Measurements from ENCODE around the gene BICC1. TPM values are rescaled to one million over a fixed set of nuclear protein-coding genes. Genes with fewer than 3 reads are reported as not detected.
A peak's percentile ranks its signal among the peaks of the same experiment; 100 is the strongest.

Gene BICC1
- total RNA-seq, 3 donors from 2014 or later = not detected

DNA sequence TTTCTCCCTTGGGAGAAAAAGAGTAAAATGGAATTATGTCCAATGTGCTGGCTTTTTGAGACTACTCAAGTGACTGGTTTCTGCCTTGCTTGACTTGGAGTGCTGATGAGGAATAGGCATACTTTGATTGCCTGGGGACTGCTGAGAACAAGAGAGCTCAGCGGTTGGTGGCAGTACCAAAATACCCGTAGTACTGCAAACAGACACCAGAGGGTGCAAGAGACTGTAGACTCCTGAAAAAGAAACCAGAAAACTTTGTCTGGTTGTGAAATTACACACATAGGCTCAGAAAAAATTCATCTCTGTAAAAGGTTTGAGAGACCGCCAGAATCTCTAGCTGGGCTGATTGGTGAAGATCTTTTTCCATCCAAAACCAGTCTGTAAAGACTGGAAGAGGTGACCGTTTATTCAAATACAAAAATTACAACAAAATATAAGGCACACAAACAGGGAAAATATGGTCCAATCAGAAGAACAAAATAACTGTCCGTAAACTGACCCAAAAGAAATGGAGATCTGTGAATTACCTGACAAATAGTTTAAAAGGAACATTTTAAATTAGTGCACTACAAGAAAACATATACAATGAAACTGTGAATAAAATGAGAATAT, 18.5 kb downstream of the BICC1 start:
- no peak for DNase-seq
- Mint-ChIP-seq H3K9me3 (peaks cover 15% of the 10 kb centered on the region), H3K36me3 (ENCODE audit: insufficient read depth) (no peaks in the 10 kb centered on the region), H3K4me3 (no peak overlapping the region), H3K4me1 (ENCODE audit: low read depth) (no peaks in the 10 kb centered on the region), H3K27me3 (ENCODE audit: low read depth) (peaks cover 7% of the 10 kb centered on the region)
- ATAC-seq = peak; percentile 58 to 63

DNA sequence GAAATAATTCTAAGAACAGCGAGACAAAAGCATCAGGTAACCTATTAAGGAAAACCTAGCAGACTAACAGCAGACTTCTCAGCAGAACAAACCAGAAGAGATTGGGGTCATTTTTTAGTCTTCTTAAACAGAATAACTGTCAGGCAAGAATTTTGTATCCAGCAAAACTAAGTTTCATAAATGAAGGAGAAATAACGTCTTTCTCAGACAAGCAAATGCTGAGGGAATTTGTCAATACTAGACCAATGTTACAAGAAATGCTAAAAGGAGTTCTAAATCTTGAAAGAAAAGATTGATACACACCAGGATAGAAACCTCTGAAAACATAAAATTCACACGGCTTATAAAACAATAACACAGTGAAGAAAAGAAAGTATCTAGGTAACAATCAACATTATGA, 22.6 kb downstream of the BICC1 start:
- Mint-ChIP-seq H3K36me3 (ENCODE audit: insufficient read depth) (no peaks in the 10 kb centered on the region), H3K27me3 (ENCODE audit: low read depth) (peaks cover 13% of the 10 kb centered on the region), H3K9me3 (peaks cover 18% of the 10 kb centered on the region), H3K4me3 (no peak overlapping the region), H3K4me1 (ENCODE audit: low read depth) (no peaks in the 10 kb centered on the region)
- ATAC-seq (no peak), DNase-seq (no peak)

DNA sequence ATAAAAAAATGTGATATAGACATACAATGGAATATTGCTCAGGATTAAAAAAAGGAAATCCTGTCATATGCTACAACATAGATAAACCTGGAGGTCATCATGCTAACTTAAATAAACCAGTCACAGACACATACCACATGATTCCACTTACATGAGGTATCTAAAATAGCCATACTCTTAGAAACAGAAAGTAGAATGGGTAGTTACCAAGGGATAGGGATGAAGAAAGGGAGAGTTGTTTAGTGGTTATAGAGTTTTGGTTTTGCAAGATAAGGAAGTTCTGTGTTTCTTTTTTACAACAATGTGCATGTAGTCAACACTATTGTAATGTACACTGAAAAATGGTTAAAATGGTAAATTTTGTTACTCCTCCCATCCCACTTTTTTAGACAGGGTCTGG, 30.5 kb downstream of the BICC1 start:
- no peak overlapping the region for H3K4me3 Mint-ChIP-seq
- H3K36me3 Mint-ChIP-seq (ENCODE audit: insufficient read depth) = no peaks in the 10 kb centered on the region
- DNase-seq (no peak), ATAC-seq (no peak)
- H3K9me3 Mint-ChIP-seq = no peaks in the 10 kb centered on the region
- H3K4me1 Mint-ChIP-seq (ENCODE audit: low read depth) = no peaks in the 10 kb centered on the region
- H3K27me3 Mint-ChIP-seq (ENCODE audit: low read depth) = peaks cover 1% of the 10 kb centered on the region

DNA sequence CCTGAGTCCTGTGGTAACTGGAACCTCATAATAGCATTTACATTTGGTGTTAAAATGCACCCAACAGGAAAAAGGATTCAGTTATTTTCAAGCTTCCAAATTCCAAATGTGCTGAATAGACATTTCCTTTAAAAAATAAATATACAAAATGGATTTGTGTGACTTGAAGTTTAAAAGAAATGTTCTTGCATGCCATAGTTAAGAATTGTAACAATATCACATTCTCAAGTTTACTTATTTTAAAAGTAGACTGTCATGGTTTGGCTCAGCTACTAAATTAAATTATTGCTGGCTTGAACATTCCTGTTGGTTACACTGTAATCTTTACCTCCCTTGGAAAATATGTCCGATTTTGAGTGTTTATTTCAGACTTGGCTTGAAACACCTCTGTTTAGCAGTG, 31.5 kb downstream of the BICC1 start:
- no peaks in the 10 kb centered on the region for H3K27me3 Mint-ChIP-seq (ENCODE audit: low read depth)
- ATAC-seq = no peak
- H3K9me3 Mint-ChIP-seq = no peaks in the 10 kb centered on the region
- H3K4me3 Mint-ChIP-seq = no peak overlapping the region
- H3K4me1 Mint-ChIP-seq (ENCODE audit: low read depth) = no peaks in the 10 kb centered on the region
- H3K36me3 Mint-ChIP-seq (ENCODE audit: insufficient read depth) = no peaks in the 10 kb centered on the region
- DNase-seq = no peak

DNA sequence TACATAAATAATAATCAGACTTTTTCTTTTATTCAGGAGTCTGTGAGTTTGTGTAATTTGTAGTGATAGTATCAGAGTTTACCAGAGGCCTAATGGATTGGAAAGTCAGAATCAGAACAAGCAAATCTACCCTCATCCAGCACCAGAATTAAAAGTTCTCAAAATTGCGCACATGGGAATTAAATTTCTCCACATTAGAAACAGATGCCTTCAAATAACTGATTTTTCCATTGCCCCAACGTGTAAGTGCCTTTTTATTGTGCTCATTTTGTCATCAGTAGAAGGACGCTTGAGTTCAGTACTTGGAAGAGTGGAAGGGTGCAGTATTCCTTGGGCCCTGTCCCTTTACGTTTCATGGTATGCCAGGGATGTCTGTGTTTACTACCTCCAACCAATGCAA, 32.8 kb downstream of the BICC1 start:
- ATAC-seq = no peak
- H3K27me3 Mint-ChIP-seq (ENCODE audit: low read depth) = no peaks in the 10 kb centered on the region
- H3K36me3 Mint-ChIP-seq (ENCODE audit: insufficient read depth) = no peaks in the 10 kb centered on the region
- no peak for DNase-seq
- H3K4me1 Mint-ChIP-seq (ENCODE audit: low read depth) = no peaks in the 10 kb centered on the region
- H3K9me3 Mint-ChIP-seq = no peaks in the 10 kb centered on the region
- H3K4me3 Mint-ChIP-seq = no peak overlapping the region

- H3K4me1 Mint-ChIP-seq (ENCODE audit: low read depth) = no peaks in the 10 kb centered on the region
- H3K9me3 Mint-ChIP-seq = no peaks in the 10 kb centered on the region
- H3K4me3 Mint-ChIP-seq = no peak overlapping the region
- no peaks in the 10 kb centered on the region for H3K27me3 Mint-ChIP-seq (ENCODE audit: low read depth)
- no peaks in the 10 kb centered on the region for H3K36me3 Mint-ChIP-seq (ENCODE audit: insufficient read depth)
- ATAC-seq (no peak), DNase-seq (no peak)
These were observed 33.5 kb downstream of the BICC1 start for GRCh38 chr10:58546137-58546536.

GRCh38 chr10:58546722-58547445, 34.2 kb downstream of the BICC1 start:
- ATAC-seq (no peak), DNase-seq (no peak)
- Mint-ChIP-seq H3K4me1 (ENCODE audit: low read depth) (no peaks in the 10 kb centered on the region), H3K27me3 (ENCODE audit: low read depth) (no peaks in the 10 kb centered on the region), H3K9me3 (no peaks in the 10 kb centered on the region), H3K4me3 (no peak overlapping the region), H3K36me3 (ENCODE audit: insufficient read depth) (no peaks in the 10 kb centered on the region)

GRCh38 chr10:58547963-58548362, 35.3 kb downstream of the BICC1 start:
- Mint-ChIP-seq H3K27me3 (ENCODE audit: low read depth) (no peaks in the 10 kb centered on the region), H3K4me1 (ENCODE audit: low read depth) (no peaks in the 10 kb centered on the region), H3K9me3 (no peaks in the 10 kb centered on the region), H3K4me3 (no peak overlapping the region), H3K36me3 (ENCODE audit: insufficient read depth) (no peaks in the 10 kb centered on the region)
- DNase-seq (no peak), ATAC-seq (no peak)

GRCh38 chr10:58554316-58554715, 41.6 kb downstream of the BICC1 start:
- no peaks in the 10 kb centered on the region for H3K4me1 Mint-ChIP-seq (ENCODE audit: low read depth)

GRCh38 chr10:58555170-58555929, 42.7 kb downstream of the BICC1 start:
- DNase-seq (no peak), ATAC-seq (no peak)
- Mint-ChIP-seq H3K27me3 (ENCODE audit: low read depth) (no peaks in the 10 kb centered on the region), H3K4me1 (ENCODE audit: low read depth) (no peaks in the 10 kb centered on the region), H3K9me3 (peaks cover 24% of the 10 kb centered on the region), H3K4me3 (no peak overlapping the region), H3K36me3 (ENCODE audit: insufficient read depth) (no peaks in the 10 kb centered on the region)

More at GRCh38 chr10:58554316-58554715, 41.6 kb downstream of the BICC1 start:
- no peak overlapping the region for H3K4me3 Mint-ChIP-seq
- no peak for DNase-seq
- peaks cover 14% of the 10 kb centered on the region for H3K9me3 Mint-ChIP-seq
- no peak for ATAC-seq
- H3K27me3 Mint-ChIP-seq (ENCODE audit: low read depth) = no peaks in the 10 kb centered on the region
- H3K36me3 Mint-ChIP-seq (ENCODE audit: insufficient read depth) = no peaks in the 10 kb centered on the region

DNA sequence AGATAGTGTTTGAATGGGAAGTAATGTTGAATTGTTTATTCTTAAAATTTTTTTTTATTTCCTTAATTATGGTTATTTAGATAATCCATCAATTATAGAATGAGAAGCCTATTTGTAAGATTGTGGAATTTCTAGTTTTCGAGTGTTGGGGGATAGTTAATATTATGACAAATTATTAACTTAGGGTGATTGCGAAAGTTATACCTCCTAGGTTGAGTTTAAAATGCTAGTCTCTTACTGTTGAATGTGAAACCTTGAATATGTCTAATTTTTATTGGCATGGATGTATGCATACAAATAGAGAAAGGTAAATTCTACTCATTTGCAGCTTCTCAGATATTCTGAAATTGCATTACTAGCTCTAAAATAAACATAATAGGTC, 43.2 kb downstream of the BICC1 start:
- H3K4me1 Mint-ChIP-seq (ENCODE audit: low read depth) = no peaks in the 10 kb centered on the region
- H3K4me3 Mint-ChIP-seq = no peak overlapping the region
- no peaks in the 10 kb centered on the region for H3K36me3 Mint-ChIP-seq (ENCODE audit: insufficient read depth)
- peaks cover 30% of the 10 kb centered on the region for H3K9me3 Mint-ChIP-seq
- DNase-seq (no peak), ATAC-seq (no peak)
- H3K27me3 Mint-ChIP-seq (ENCODE audit: low read depth) = no peaks in the 10 kb centered on the region

GRCh38 chr10:58556516-58557165, 44.0 kb downstream of the BICC1 start:
- DNase-seq (no peak), ATAC-seq (no peak)
- Mint-ChIP-seq H3K4me1 (ENCODE audit: low read depth) (no peaks in the 10 kb centered on the region), H3K9me3 (peaks cover 35% of the 10 kb centered on the region), H3K36me3 (ENCODE audit: insufficient read depth) (no peaks in the 10 kb centered on the region), H3K4me3 (no peak overlapping the region), H3K27me3 (ENCODE audit: low read depth) (no peaks in the 10 kb centered on the region)

DNA sequence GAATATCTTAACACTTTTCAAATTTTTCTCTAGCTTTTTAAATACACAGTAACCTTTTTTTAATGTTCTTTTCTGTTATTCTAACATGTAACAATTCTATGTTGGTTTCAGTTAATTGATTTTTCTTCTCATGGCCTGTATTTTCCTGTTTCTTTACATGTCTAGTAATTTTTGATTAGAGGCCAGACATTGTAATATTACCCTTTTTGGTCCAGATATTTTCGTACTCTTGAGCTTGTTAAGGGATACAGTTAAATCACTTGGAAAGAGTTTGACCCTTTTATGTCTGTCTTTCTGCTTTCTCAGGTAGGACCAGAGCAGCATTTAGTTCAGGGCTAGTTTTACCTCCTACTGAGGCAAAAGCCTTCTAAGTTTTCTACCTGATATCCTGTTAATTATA, 45.0 kb downstream of the BICC1 start:
- ATAC-seq = no peak
- Mint-ChIP-seq H3K9me3 (peaks cover 46% of the 10 kb centered on the region), H3K4me3 (no peak overlapping the region), H3K36me3 (ENCODE audit: insufficient read depth) (no peaks in the 10 kb centered on the region), H3K27me3 (ENCODE audit: low read depth) (no peaks in the 10 kb centered on the region), H3K4me1 (ENCODE audit: low read depth) (no peaks in the 10 kb centered on the region)
- no peak for DNase-seq

GRCh38 chr10:58560068-58560467, 47.4 kb downstream of the BICC1 start:
- DNase-seq (no peak), ATAC-seq (no peak)
- no peaks in the 10 kb centered on the region for H3K27me3 Mint-ChIP-seq (ENCODE audit: low read depth)
- H3K4me3 Mint-ChIP-seq = no peak overlapping the region
- no peaks in the 10 kb centered on the region for H3K4me1 Mint-ChIP-seq (ENCODE audit: low read depth)
- no peaks in the 10 kb centered on the region for H3K36me3 Mint-ChIP-seq (ENCODE audit: insufficient read depth)
- H3K9me3 Mint-ChIP-seq = peaks cover 47% of the 10 kb centered on the region

Data from activated T-cell treated with anti-CD3 and anti-CD28 coated beads, Interleukin-2, amount 50 U/mL, for 4 hours (primary cell).